Psoas muscle (tissue), 8 donors: ENCODE data around the gene GJD3. TPM values are rescaled to one million over a fixed set of nuclear protein-coding genes. Genes with fewer than 3 reads are reported as not detected.

Experiments
- ATAC-seq, 4 donors: fragments of 200-7000 bp; cut with Tn5 transposase; one replicate each; pipeline ENCODE4 v1.9.1; 2020; ENCODE audit warnings: moderate library complexity in 3 of 4, mild to moderate bottlenecking in 2 of 4
- DNase-seq, 2 donors: peaks; one replicate each; pipeline ENCODE4 v3.0.0-alpha.2; 2020
- H3K27ac ChIP-seq: fragments of 200-600 bp; one replicate; pipeline ENCODE4 v1.8.0; 2022
- H3K27me3 ChIP-seq, 3 donors: fragments of 200-600 bp in 1 of 3; one replicate each; pipeline versions ENCODE4 v1.6.1 to v1.8.0; 2013 to 2022; ENCODE audit warnings: low read length in 2 of 3, mild to moderate bottlenecking in 2 of 3, moderate library complexity in 1 of 3; ENCODE audit not compliant: insufficient read depth in 3 of 3
- H3K36me3 ChIP-seq, 2 donors: fragments of 200-600 bp in 1 of 2; one replicate each; pipeline versions ENCODE4 v1.6.1 to v1.8.0; 2013 to 2022; ENCODE audit warnings: low read depth in 1 of 2, mild to moderate bottlenecking in 1 of 2, moderate library complexity in 1 of 2; ENCODE audit not compliant: insufficient read depth in 1 of 2
- H3K4me1 ChIP-seq: fragments of 200-600 bp; one replicate; pipeline ENCODE4 v1.8.0; 2022
- H3K4me3 ChIP-seq: fragments of 200-600 bp; one replicate; pipeline ENCODE4 v1.8.0; 2022; ENCODE audit warnings: mild to moderate bottlenecking
- H3K9me3 ChIP-seq: fragments of 200-600 bp; one replicate; pipeline ENCODE4 v1.8.0; 2022
- CTCF ChIP-seq: fragments of 200-600 bp; IDR thresholded peaks from one replicate; pipeline ENCODE4 v1.8.0; 2022; ENCODE audit warnings: antibody characterized with exemption
- WGBS, 3 donors: extraction: QIAGEN DNeasy Blood & Tissue Kit; methylation state at CpG; one replicate each; pipeline versions ENCODE4 v1.1.6 to v1.1.7; 2013; 5-methylcytosine and 5-hydroxymethylcytosine counted together
- intact Hi-C, 2 donors: fragments of 100-400 bp; cut with DNase I; formaldehyde crosslinking; loops; one replicate each; pipeline versions ENCODE4 v1.11.0 to v1.14.2; 2022
- polyA plus RNA-seq, 3 donors: library from polyadenylated mRNA; stranded (reverse); fragments of 200-250 nt; gene quantifications; one replicate each; pipeline ENCODE4 v1.2.3, GENCODE V29; 2013
- total RNA-seq, 4 donors: library from RNA; stranded (reverse); fragmentation: NEBNext Ultra II Directional in 2 of 4; extraction: Animal tissue kit (Norgen Biotek cat#: 25700) in 2 of 4; gene quantifications; one replicate each; pipeline versions ENCODE4 v1.2.1 to v1.2.4, GENCODE V29; 2021 to 2023
- donor health status: healthy with polysubstance abuse.
- donor health status: DM: no; HTN: no; CAD: no; lungs with moderate emphysema.
- donor health status: Bipolar disorder and iron deficiency.
- donor health status: healthy.
- donor health status: DM: yes; HTN: yes; CAD: no.
- donor health status: DM: no; HTN: no; CAD: no.
- donor health status: DM: no; HTN: no; CAD: no.
- donor health status: DM: yes; HTN: yes; CAD: no.

GJD3 gene
- total and polyA plus RNA-seq, 7 donors = 0.17 to 1.4 (median 0.34) TPM; not detected in 1

GRCh38 chr17:40355804-40356758 is 8.5 kb downstream of the GJD3 start:
- ATAC-seq (no peak), DNase-seq (peak; percentile 54 to 74)
- Histone ChIP-seq H3K27me3 (no peaks in the 10 kb centered on the region), H3K4me1 (peaks cover 14% of the 10 kb centered on the region), H3K9me3 (no peaks in the 10 kb centered on the region), H3K4me3 (no peak overlapping the region), H3K36me3 (peaks cover 7 to 52% of the 10 kb centered on the region in 2 donors), H3K27ac (peak overlapping the region; percentile 30)
- TF ChIP-seq CTCF = no peak
- intact Hi-C loops = loop anchor here (2.0 to 10.0 kb wide), 4 partner anchors 53 to 176 kb away; no protein-coding TSS in a partner anchor
- WGBS, 3 donors = 74 to 76% (median 74%) methylated on average over 29 to 33 of the region's 33 CpGs

- peak; percentile 99 for TF ChIP-seq CTCF
- peaks cover 7 to 55% of the 10 kb centered on the region in 2 donors for H3K36me3 ChIP-seq
- peaks cover 14% of the 10 kb centered on the region for H3K4me1 ChIP-seq
- peak; percentile 74 to 83 (median 78) for ATAC-seq
- H3K27ac ChIP-seq = peak overlapping the region; percentile 30
- H3K4me3 ChIP-seq = no peak overlapping the region
- peak; percentile 82 to 91 for DNase-seq
- WGBS, 3 donors = 43 to 51% (median 44%) methylated on average over 26 to 29 of the region's 29 CpGs
- intact Hi-C loops = loop anchor here (2.0 to 10.0 kb wide), 4 partner anchors 52 to 177 kb away; no protein-coding TSS in a partner anchor
- no peaks in the 10 kb centered on the region for H3K27me3 ChIP-seq
- H3K9me3 ChIP-seq = no peaks in the 10 kb centered on the region
These were observed 9.3 kb downstream of the GJD3 start for GRCh38 chr17:40355123-40355803.

DNA sequence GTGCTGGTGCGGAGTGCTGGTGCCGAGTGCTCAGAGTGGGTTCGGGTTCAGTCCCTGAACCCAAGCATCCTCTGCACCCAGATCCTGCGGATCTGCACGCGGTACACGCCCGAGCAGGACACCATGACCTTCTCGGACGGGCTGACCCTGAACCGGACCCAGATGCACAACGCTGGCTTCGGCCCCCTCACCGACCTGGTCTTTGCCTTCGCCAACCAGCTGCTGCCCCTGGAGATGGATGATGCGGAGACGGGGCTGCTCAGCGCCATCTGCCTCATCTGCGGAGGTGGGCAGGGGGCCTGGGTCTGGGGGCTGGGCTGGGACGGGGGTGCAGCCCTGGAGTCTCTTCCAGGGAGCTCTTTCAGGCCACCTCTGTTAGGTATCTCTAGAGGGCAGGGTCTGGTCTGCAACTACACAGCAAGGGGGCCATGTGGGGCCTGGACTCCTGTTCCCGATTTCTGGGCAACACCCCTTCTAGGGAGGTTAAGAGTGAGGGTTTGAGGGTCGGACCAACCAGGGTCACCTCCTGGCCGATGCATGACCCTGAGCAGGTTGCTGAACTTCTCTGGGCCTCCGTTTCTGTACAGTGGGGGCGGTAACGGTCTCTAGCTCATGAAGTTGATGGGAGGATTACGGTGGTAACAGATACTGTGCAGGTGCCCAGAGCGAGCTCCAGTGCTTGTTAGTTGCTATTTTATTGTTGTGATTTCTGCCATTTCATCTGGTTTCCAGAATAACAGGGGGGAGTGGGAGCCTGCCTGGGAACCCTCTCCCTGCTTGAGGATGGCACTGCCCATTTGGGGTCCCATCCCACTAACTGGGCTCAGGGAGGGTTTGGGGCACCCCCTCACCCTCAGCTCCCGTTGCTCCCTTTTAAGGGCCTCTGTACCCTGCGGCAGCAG is 10.1 kb downstream of the GJD3 start:
- no peak overlapping the region for H3K4me3 ChIP-seq
- peaks cover 7 to 63% of the 10 kb centered on the region in 2 donors for H3K36me3 ChIP-seq
- intact Hi-C loops = loop anchor here (1.0 to 10.0 kb wide), 5 partner anchors 51 to 178 kb away; no protein-coding TSS in a partner anchor
- peak overlapping the region; percentile 30 for H3K27ac ChIP-seq
- DNase-seq (no peak), ATAC-seq (peak in 1 of 4 donors; percentile 2)
- no peaks in the 10 kb centered on the region for H3K9me3 ChIP-seq
- TF ChIP-seq CTCF = no peak
- no peaks in the 10 kb centered on the region for H3K27me3 ChIP-seq
- 65 to 80% (median 68%) methylated on average over 30 of the region's 30 CpGs for WGBS, 3 donors
- H3K4me1 ChIP-seq = peaks cover 21% of the 10 kb centered on the region

GRCh38 chr17:40352779-40353394 is 11.7 kb downstream of the GJD3 start:
- ATAC-seq = no peak
- intact Hi-C loops = loop anchor here in 1 of 2 donors (10.0 kb wide), 1 partner anchor 158 kb away; no protein-coding TSS in a partner anchor
- WGBS, 3 donors = 75 to 86% (median 78%) methylated on average over 9 of the region's 9 CpGs
- H3K4me3 ChIP-seq = no peak overlapping the region
- H3K9me3 ChIP-seq = no peaks in the 10 kb centered on the region
- H3K27ac ChIP-seq = no peak overlapping the region
- peak in 1 of 2 donors; percentile 52 for DNase-seq
- no peak for TF ChIP-seq CTCF
- H3K36me3 ChIP-seq = peaks cover 7 to 78% of the 10 kb centered on the region in 2 donors
- no peaks in the 10 kb centered on the region for H3K27me3 ChIP-seq
- H3K4me1 ChIP-seq = peaks cover 33% of the 10 kb centered on the region
